NCI-H2081 treated with DMSO at 0.1 percent for 48 hours (cell line): Measurements from ENCODE around the gene SBF2.

ENCODE experiments used
- DNase-seq: peaks from one replicate; lab custom pipeline; 2025; lab: John Stamatoyannopoulos, UW

SBF2 gene

GRCh38 chr11:9896902-9897301 is 397.1 kb downstream of the SBF2 start:
- no peak for DNase-seq

- DNase-seq, result no peak
These were observed 399.0 kb downstream of the SBF2 start for GRCh38 chr11:9895006-9895405.

- DNase-seq, result no peak
These were observed 400.5 kb downstream of the SBF2 start for GRCh38 chr11:9893474-9893873.

- no peak for DNase-seq
These were observed 405.1 kb downstream of the SBF2 start for GRCh38 chr11:9888938-9889337.

- no peak for DNase-seq
These were observed 406.5 kb downstream of the SBF2 start for GRCh38 chr11:9887472-9887871.

GRCh38 chr11:9886595-9886994 is 407.4 kb downstream of the SBF2 start:
- DNase-seq, result no peak

- no peak for DNase-seq
These were observed 409.4 kb downstream of the SBF2 start for GRCh38 chr11:9884601-9885000.

- DNase-seq, result no peak
These were observed 413.4 kb downstream of the SBF2 start for GRCh38 chr11:9880657-9881056.

- DNase-seq, result no peak
These were observed 415.1 kb downstream of the SBF2 start for GRCh38 chr11:9878936-9879335.

GRCh38 chr11:9876331-9876730 is 417.7 kb downstream of the SBF2 start:
- DNase-seq, result no peak

GRCh38 chr11:9875862-9876261 is 418.2 kb downstream of the SBF2 start:
- DNase-seq, result no peak

- no peak for DNase-seq
These were observed 418.6 kb downstream of the SBF2 start for GRCh38 chr11:9875399-9875798.

GRCh38 chr11:9874466-9874865 is 419.6 kb downstream of the SBF2 start:
- no peak for DNase-seq

GRCh38 chr11:9868641-9869040 is 425.4 kb downstream of the SBF2 start:
- DNase-seq, result no peak

- DNase-seq, result no peak
These were observed 431.0 kb downstream of the SBF2 start for GRCh38 chr11:9862981-9863380.

GRCh38 chr11:9861860-9862725 is 431.9 kb downstream of the SBF2 start:
- DNase-seq, result no peak

GRCh38 chr11:9859554-9860305 is 434.3 kb downstream of the SBF2 start:
- DNase-seq, result no peak

GRCh38 chr11:9858822-9859221 is 435.2 kb downstream of the SBF2 start:
- DNase-seq, result no peak

GRCh38 chr11:9858218-9858617 is 435.8 kb downstream of the SBF2 start:
- no peak for DNase-seq

- DNase-seq, result no peak
These were observed 438.3 kb downstream of the SBF2 start for GRCh38 chr11:9855579-9856287.

- DNase-seq, result no peak
These were observed 440.0 kb downstream of the SBF2 start for GRCh38 chr11:9853929-9854552.

GRCh38 chr11:9852465-9852864 is 441.6 kb downstream of the SBF2 start:
- DNase-seq, result no peak
